IPS-NIHi11 (cell line): ENCODE results near the gene FYCO1.
"Not testable (repeated sequence)": the region's sequence is repeated elsewhere in the genome, so short reads cannot be mapped to it uniquely, and the experiment has no call there.

ENCODE experiments used
- DNase-seq: peaks from one replicate; pipeline ENCODE4 v3.0.0; 2012; ENCODE audit warnings: mixed read lengths, low spot score

FYCO1 gene

DNA sequence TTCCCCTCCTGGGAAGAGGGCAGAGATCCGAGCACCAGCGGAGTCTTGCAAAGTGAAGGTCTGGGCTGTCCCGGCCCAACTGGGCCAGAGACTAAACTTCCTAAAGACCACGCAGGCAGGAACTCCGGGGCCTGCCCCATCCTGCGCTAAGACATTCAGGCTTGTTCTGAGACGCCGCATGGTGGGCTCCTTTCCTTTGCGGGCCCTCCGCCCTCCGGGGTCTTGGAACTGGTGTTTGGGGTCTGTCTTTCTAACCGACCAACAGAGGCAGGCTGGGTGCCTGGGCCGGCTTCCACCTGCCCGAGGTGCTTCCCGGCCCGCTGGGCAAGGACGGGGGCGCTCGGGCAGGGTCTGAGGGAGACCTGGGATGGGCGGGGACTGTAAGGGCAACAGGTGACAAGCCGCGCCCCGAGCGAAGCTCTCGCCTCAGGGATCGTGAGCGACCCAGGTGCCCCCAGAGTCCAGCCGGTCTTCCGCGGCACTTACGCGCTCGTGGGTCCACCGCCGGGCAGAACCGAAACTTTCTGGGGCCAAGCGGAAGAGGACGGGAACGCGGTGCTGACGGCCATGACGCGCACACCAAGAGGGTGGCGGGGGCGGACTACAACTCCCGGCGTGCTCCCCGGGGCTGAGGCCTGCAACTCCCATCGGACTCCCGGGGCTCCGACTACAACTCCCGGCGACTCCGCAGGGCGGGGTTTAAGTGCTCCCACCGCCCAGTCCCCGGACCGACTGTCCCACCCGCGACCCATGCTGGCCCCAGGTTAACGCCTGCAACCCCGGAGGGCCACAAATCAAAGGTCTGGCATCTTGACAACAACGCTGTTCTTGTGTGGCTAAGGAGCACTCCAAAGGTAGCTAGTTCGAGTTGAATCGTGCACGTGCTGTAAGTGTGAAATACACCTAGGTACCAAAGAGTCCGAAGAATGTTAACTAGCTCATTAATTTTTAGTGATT, at the start of gene FYCO1:
Gene FYCO1 (minus strand): TSS at position 589 of the 957 bp plus-strand sequence. CDS start 10,914 bp downstream, outside the sequence.
- DNase-seq, result peak; percentile 97

DNA sequence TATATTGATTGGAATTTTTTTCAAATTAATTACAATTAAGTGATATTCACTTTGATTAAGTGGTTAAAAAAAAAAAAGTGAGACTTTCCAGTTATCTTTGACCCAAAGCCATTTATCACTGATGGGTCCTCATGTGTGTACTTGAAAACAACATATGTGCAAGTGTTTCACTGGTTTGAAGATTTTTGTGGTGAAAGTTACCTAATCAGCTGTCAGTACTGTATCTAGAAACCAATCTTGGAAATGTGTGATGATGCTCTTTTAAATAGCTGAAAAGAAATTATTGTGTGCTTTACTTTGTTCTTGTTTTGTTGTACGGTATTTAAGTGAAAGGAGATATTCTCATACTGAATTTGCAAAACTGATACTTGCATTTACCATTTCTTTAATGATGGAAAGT, 43.3 kb upstream of the FYCO1 start:
- no peak for DNase-seq

DNA sequence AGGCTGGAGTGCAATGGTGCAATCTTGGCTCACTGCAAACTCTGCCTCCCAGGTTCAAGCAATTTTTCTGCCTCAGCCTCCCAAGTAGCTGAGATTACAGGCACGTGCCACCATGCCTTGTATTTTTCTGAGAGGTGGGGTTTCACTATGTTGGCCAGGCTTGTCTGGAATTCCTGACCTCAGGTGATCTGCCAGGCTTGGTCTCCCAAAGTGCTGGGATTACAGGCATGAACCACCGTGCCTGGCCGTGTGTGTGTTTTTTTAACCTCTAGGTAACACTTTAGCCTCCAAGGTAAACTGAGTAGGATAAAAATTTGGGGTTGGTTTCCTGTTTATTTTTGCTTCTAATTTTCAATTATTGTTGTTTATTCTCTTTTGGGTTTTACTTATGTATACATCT, 42.4 kb upstream of the FYCO1 start:
- not testable (repeated sequence) for DNase-seq

DNA sequence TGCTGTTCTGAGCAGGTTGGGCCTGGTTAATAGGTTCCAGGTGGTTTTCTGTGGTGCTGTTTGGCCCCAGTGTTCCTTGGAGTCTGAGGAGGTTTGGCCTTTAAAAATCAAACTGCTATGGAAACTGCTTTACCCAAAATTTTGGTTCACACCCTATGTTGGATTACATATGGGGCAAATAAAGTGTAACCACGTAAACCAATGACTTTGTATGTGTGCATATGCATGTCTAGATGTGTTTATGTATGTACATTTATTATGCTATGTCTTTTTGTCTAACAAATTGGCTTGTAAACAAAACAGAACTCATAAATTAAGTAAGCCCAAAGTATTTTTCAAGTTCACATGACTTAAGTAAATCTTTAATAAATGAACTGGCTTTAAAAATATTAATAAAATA, 40.6 kb upstream of the FYCO1 start:
- DNase-seq, result no peak

DNA sequence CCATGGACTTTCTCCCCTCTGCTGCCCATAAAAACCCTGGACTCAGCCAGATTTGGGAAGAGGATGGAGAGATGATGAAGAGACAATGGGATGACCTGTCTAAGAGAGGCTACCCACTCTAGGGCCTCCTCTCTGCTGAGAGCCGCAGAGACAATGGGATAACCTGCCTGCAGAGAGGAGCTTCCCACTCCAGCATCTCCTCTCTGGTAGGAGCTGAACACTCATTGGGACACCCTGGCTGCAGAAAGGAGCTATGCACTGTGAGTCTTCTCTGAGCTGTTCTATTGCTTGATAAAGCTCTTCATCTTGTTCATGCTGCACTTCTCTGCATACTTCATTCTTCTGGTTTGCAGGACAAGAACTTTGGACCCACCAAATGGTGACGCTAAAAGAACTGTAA, 36.1 kb upstream of the FYCO1 start:
- DNase-seq, result no peak

DNA sequence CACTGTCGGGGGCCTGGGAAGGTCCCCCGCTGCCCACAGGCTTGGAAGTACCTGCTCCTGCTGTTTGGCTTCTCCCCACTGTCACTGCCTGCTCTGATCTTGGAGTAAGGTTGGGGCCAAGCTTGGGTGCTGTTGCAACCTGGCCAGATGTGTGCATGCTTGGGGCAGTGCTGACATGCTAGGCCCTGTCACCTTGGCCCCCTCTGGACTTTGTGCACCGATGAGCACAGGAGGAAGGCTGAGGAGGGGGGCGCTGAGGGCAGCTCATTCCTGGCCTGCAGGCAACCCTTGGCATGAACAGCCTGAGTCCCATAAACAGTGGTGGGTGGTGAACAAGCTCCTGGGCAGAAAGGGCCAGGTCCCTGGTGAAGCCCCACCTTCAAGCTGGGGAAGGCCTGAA, 35.6 kb upstream of the FYCO1 start:
- no peak for DNase-seq

DNA sequence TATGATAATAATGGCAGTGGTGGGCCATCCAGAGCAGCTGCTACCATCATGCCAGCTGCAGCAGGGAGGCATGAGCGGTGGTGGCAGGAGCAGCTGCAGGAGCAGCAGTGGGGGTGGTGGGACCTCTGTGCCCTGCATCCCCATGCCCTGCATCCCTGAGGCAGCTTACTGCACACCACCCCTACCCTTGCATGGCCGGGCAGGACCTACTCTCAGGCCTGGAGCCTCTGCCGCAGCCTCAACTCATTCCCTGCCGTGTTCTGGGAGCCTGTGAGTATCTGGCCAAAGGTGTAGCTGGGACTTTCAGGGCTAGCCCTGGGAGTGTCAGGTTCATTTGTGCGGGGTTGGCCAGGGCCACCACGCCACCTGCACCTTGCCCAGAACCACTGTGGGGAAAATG, 35.0 kb upstream of the FYCO1 start:
- DNase-seq, result no peak

DNA sequence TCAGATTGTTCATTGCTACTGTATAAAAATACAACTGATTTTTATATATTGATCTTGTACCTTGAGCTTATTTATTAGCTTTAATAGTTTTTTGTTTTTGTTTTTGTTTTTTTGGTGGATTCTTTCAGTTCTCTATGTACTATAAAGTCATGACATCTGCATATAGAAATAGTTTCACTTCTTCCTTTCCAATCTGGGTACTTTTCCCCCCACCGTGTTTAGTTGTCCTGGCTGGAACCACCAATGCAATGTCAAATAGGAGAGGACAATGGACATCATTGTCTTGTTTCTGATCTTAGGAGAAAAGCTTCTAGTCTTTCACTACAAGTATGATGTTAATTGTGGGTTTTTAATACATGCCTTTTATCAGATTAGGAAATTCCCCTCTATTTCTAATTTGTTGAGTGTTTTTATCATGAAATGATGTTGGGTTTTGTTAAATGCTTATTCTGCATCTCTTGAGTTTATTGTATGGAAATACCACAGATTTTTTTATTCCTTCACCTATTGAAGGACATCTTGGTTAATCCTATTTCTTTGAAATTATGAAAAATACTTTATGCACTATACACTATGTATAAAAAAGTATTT, 34.4 kb upstream of the FYCO1 start:
- DNase-seq, result no peak

DNA sequence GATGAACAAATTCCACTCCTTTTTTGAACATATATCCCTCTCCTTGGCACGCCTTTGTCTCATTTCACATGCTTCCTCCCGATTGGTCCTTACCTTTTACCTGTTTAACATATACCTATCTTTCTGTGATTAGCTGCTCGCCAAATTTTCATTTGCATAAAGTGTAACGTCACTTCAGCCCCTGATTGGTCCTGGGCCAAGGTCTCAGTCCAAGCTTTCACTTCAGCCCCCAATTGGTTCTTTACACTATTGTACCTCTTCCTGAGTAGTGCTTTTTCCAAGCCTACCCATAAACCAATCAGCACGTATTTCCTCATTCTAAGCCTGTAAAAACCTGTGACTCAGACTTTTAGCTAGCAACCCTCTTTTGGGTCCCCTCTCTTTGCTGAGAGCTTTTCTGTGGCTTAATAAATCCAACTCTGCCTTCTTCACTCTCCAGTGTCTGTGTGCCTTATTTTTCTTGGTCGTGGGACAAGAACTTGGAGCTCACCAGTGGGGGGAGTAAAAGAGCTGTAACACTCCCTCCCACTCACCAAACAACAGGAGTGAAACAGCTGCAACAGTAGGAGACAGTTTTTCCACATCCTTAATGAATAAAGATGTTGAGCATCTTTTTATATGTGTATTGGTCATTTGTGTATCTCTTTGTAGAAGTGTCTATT, 32.2 kb upstream of the FYCO1 start:
- no peak for DNase-seq

DNA sequence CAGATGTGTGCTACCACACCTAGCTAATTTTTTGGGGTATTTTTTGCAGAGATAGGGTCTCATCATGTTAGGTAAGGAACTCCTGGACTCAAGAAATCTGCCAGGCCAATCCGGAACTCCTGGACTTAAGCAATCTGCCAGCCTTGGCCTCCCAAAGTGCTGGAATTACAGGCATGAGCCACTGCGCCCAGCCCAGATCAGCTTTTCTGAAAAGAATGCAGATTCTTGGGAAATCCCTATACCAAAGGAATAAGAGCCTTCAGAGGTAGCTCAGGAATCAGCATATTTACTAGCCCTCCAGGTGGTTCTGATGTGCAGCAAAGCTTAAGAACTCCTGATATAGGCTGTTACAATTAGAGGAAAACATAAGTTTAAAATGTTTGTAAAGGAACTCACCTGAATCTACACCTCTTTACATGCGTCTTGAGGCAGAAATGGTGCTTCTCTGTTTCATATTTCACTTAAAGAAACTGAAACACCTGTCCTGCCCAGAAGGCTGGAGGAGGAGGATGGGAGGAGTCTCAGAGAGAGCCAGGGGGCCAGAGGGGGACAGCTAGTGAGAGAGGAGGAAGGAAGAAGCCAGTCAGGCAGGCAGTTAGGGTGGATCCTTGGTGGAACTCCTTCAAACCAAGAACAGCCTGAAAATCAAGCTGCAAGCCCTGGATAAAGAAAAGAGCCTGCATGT, 31.5 kb upstream of the FYCO1 start, which contains the start of gene XCR1:
Gene XCR1 (minus strand): TSS at position 463 of the 685 bp plus-strand sequence. CDS start 5,536 bp downstream, outside the sequence.
- DNase-seq, result no peak

DNA sequence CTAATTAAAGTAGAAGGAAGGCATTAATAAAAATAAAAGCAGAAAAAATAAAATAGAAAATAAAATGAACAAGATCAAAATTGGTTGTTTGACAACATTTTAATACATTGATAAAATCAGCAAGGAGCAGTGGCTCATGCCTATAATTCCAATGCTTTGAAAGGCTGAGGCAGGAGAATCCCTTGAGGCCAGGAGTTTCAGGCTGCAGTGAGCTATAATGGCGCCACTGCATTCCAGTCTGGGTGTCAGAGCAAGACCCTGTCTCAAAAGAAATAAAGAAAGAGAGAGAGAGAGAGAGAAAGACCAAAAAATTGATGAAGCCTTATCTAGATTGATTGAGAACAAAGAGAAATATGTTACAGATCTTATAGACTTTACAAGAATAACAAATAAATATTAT, 29.5 kb upstream of the FYCO1 start:
- no peak for DNase-seq

DNA sequence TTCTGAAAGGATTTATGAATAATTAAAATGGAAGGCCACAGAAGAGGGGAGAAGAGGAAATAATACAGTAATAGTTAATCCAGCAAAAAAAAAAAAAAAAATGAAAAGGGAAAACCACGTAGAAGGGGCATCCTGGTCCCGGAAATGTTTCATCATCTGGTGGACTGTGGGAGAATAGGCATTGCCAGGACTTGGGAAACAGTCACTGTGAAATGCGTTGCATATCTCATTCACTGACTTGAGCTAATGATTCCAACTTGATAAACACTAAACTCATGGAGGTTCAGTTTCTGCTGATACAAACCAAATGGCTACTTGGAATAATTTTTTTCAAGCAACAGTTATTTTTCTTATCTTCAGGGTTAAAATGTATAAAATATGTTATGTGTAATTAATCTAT, 28.5 kb upstream of the FYCO1 start:
- no peak for DNase-seq

DNA sequence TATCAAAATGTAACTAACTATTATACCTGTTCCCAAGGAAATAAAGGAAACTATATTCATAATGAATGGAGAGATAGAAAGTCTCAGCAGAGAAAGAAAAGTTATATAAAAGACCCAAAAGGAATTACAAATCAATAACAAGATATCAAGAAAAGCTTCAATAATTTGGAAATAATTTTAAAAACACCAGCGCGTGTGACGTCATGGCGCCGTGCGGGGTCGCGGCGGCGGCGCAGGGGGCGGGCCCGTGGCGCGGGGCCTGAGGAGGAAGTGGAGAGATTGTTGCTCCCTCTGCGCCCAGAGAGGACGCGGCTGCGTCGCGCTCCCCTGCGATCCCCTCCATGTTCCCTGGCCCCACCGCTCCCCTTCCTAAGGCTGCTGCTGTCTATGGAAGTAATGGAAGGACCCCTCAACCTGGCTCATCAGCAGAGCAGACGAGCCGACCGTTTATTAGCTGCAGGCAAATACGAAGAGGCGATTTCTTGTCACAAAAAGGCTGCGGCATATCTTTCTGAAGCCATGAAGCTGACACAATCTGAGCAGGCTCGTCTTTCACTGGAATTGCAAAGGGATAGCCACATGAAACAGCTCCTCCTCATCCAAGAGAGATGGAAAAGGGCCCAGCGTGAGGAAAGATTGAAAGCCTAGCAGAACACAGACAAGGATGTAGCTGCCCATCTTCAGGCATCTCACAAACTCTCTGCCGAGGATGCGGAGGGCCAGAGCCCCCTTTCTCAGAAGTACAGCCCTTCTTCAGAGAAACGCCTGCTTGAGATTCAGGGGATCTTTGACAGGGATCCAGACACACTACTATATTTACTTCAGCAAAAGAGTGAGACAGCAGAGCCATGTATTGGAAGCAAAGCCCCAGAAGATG, 27.5 kb upstream of the FYCO1 start:
- DNase-seq, result no peak

DNA sequence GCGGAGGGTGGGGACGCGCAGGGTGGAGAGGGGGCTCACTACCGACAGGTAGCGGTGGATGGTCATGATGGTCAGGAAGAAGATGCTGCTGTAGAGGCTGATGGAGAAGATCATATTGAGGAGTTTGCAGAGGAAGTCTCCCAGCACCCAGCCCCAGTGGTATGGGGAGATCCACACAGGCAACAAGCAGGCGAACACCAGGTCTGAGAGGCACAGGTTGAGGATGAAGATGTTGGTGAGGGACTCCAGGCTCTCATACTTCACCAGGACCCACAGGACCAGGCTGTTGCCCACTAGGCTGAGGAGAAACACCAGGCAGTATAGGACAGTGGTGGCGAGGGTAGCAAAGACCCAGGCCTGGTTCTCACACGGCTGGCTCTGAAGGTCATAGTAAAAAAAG, 25.9 kb upstream of the FYCO1 start:
- no peak for DNase-seq

DNA sequence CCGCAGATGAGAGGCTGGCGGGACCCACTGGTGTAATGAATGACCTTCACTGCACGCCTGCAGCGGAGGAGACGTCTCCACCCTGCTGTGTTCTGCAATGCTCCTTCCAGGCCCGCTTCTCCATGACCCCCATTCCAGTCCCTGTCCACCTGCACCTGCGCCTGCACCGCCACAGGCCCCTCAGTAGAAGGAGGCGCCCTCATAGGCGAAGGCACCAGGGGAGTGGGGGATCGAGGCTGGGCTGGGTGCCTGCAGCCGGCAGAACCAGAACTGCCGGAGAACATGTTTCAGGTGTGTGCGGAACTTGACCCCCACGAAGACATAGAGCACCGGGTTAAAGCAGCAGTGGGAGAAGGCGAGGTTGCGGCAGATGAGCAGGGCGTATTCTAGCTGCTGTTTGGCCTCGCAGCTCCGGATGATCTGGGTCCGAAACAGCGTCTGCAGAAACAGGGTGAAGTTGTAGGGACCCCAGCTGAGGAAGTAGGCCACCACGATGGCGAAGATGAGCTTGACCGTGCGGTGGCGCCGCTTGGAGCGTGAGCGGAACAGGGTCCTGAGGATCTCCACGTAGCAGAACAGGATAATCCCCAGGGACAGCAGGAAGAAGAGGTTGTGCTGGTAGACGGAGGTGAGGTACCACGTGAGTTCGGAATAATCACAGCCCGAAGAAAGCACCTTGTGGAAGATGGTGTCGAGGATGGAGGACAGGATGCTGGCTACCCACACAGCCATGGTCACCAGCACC, 25.3 kb upstream of the FYCO1 start:
- no peak for DNase-seq

DNA sequence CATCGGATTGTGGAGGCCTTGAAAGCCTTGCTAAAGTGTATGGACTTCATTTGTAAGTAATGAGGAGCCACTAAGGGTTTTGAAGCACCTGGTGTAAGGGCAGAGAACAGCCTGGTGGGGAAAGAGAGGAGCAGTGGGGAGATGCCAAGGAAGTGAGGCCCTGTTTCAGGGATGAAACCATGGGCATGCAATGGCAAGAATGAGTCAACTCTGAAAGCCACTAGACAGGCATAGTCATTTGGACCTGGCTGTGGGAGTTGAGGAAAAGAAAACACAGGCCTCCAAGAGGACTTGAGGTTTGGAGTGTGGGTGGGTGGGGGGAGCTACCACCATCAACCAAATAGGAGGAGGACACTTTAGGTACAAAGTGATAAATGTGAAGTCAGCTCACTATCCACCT, 24.1 kb upstream of the FYCO1 start:
- DNase-seq, result no peak

DNA sequence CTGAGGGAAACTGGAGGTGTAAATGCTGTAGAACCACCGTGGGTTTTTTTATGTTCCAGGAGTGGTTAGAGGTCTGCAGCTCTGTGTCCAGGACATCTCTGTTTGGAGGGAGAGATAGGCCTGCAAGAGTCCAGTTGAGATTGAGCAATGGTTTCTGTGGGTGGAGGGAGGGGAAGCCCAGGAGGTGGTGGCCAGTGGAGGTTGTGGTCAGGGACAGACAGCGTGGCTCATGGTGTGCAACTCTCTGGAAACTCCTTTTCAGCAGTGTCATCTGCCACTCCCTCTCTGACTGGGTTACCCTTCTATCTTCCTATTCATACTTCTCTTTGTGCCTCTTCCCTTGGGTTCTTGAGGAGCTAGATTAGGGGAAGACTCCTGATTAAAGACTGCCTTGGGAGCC, 22.1 kb upstream of the FYCO1 start:
- DNase-seq, result no peak

DNA sequence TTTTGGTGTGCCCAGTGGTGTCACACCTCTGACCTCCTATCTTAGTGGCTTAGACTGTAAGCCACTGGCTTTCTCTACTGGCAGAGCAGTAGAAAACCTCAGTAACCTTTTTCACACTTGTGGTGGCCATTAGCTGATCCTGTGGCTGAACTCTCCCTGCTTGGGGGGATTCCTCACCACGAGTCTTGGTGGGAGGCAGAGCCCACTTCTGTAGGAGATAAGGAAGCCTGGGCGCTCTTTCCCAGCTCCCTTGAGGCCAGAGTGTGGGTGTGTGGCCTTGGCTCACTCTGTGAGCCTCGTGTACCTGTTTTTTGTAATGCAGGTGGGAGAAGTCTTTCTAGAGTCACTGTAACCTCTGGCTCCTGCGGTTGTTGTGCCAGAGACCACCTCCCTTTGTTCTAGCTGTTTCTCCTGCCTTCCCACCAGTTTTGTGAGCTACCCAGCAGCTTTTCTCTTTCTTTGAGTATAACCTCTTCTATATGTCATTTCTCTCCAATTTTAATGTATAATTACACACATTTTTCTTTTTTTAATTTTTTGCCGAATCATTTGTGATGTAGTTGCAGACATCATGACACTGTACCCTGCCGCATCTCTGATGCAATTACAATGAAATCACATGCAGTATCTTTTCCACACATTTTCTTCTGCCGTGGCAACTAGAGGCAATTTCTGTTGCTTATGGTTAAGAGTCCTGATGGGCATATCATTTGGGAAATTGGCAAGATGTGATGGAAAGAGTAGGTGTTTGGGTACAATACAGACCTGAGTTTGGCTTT, 17.9 kb upstream of the FYCO1 start:
- DNase-seq, result no peak

DNA sequence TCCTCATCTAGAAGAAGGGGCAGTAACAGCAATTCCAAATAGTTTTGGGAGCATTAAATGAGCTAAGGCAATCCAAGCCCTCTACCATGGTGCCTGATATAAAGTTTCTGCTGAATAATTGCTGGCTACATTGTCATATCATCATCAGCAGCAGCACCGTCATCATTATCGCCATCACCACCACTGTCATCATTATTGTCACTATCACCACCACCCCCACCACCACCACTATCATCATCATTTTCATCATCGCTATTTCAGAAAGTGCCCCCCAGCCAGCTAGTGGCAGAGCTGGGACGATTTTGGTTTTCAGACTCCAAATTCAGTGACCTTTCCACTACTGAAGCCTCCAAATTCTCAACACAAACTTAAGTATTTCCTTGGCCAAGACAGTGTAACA, 16.6 kb upstream of the FYCO1 start:
- no peak for DNase-seq
